HFFc6 (cell line): ENCODE results near the gene SYNGR3. TPM values are rescaled to one million over a fixed set of nuclear protein-coding genes. Genes with fewer than 3 reads are reported as not detected.

Experiments used
- DNase-seq: peaks from one replicate; pipeline ENCODE4 v3.0.0-alpha.2; 2018
- H3K27ac Mint-ChIP-seq: 2 replicates; pipeline ENCODE4 v1.8.0; 2020; ENCODE audit warnings: mild to moderate bottlenecking, mixed read lengths
- H3K27me3 Mint-ChIP-seq: 2 replicates; pipeline ENCODE4 v1.8.0; 2021; ENCODE audit warnings: mild to moderate bottlenecking, moderate library complexity, mixed read lengths; ENCODE audit not compliant: insufficient read depth
- H3K36me3 Mint-ChIP-seq: 2 replicates; pipeline ENCODE4 v1.8.0; 2021; ENCODE audit warnings: low read depth, mixed read lengths
- H3K4me1 Mint-ChIP-seq: 2 replicates; pipeline ENCODE4 v1.8.0; 2020; ENCODE audit warnings: low read depth, mixed read lengths
- H3K4me3 Mint-ChIP-seq: 2 replicates; pipeline ENCODE4 v1.8.0; 2020; ENCODE audit warnings: mild to moderate bottlenecking, moderate library complexity, mixed read lengths
- H3K9me3 Mint-ChIP-seq: 2 replicates; pipeline ENCODE4 v1.8.0; 2020; ENCODE audit warnings: mild to moderate bottlenecking, mixed read lengths
- total RNA-seq, 6 experiments: library from RNA; stranded (reverse); fragmentation: NEBNext Ultra II Directional; extraction: Animal tissue kit (Norgen Biotek cat#: 25700); gene quantifications; 2 replicates in 1 of 6; 3 replicates in 5 of 6; pipeline ENCODE4 v1.2.3, GENCODE V29; 2021
- TF ChIP-seq, protein P1 (sequence below): fragments of 200-600 bp; sonication (generic); IDR thresholded peaks from 2 replicates; pipeline ENCODE4 v1.5.0; 2021; ENCODE audit warnings: antibody characterized with exemption, mild to moderate bottlenecking

SYNGR3 gene
- total RNA-seq, 6 experiments from 2014 or later = 0.96 to 1.4 (median 1.2) TPM

- Mint-ChIP-seq H3K27me3 (peaks cover 5% of the 10 kb centered on the region), H3K27ac (peak overlapping the region; percentile 91), H3K4me1 (peaks cover 25% of the 10 kb centered on the region), H3K9me3 (no peaks in the 10 kb centered on the region), H3K36me3 (no peaks in the 10 kb centered on the region), H3K4me3 (peak overlapping the region; percentile 21; the same call in 1 of the 2 replicates)
- TF ChIP-seq, protein P1, sequence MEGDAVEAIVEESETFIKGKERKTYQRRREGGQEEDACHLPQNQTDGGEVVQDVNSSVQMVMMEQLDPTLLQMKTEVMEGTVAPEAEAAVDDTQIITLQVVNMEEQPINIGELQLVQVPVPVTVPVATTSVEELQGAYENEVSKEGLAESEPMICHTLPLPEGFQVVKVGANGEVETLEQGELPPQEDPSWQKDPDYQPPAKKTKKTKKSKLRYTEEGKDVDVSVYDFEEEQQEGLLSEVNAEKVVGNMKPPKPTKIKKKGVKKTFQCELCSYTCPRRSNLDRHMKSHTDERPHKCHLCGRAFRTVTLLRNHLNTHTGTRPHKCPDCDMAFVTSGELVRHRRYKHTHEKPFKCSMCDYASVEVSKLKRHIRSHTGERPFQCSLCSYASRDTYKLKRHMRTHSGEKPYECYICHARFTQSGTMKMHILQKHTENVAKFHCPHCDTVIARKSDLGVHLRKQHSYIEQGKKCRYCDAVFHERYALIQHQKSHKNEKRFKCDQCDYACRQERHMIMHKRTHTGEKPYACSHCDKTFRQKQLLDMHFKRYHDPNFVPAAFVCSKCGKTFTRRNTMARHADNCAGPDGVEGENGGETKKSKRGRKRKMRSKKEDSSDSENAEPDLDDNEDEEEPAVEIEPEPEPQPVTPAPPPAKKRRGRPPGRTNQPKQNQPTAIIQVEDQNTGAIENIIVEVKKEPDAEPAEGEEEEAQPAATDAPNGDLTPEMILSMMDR = no peak
- no peak for DNase-seq
These were observed 48.8 kb downstream of the SYNGR3 start for GRCh38 chr16:2038382-2039231.

DNA sequence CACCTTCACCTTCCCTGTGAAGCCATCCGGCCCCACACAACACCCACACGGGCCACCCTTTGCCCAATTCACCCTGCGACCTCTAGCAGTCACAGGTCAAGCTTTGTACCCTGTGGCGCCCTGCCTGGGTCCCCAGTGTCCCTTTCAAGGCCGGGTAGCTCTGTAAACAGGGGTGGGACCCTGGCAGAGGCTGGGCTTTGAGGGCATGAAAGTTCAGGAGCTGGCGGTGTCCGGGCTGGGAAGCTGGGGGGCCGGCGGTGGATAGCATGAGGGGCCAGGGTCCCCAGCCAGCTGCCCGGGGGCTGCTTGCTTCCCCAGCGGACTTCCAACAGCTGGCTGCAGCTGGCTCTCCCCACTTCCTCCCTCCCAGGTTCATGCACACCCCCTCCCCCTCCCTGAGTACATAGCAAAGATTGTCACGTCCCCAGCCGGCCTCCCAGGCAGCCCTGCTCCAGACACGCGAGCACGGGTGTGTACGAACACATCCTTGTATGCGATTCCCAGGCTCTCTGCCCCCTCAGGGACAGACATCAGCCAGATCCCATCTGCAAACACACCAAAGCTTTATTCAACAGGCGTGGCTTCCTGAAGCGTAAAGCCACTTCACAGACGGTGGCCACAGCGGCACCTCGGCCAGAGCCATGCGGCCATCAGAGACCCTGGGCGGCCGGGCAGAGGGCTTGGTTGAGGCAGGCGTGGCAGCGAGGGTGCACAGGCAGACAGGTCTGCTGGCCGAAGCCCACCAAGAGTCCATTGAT lies 49.7 kb downstream of the SYNGR3 start:
- peaks cover 25% of the 10 kb centered on the region for H3K4me1 Mint-ChIP-seq

DNA sequence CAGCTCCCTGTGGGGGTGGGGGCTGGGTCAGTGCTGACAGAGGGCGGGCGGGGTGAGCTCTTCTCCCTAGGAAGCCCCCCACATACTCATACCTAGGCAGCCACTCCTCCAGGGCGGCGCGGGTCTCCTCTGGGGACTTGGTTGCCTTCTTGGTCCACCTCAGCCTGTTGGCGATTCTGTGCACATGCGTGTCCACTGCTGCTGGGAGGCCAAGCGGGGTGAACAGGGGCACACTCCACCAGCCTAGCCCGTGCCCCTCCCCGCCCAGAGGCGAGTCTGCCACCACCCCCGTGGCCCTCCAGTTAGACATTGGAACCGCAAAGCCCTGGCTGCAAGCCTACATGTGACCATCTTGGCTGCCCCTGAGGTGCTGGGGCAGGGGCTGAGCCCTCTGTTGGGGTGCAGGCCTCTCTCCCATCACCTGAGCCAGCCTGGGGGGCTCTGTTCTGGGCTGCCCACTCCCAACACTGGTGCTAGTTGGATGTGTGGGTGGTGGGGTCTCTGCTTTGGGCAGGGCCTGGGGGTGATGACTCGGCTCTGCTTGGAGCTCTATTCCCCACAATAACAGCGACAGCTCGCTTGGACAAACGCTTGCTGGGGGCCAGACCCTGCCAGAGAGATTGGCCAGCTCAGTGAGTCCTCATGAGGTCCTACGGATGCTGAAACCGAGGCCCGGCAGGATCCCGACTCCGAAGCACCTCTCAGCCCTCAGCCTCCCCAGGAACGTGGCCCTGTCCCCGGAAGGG lies 50.4 kb downstream of the SYNGR3 start:
- TF ChIP-seq, protein P1 = no peak
- peaks cover 5% of the 10 kb centered on the region for H3K27me3 Mint-ChIP-seq
- H3K36me3 Mint-ChIP-seq = no peaks in the 10 kb centered on the region
- H3K4me3 Mint-ChIP-seq = no peak overlapping the region
- H3K27ac Mint-ChIP-seq = peak overlapping the region; percentile 91
- H3K9me3 Mint-ChIP-seq = no peaks in the 10 kb centered on the region
- no peak for DNase-seq
- peaks cover 25% of the 10 kb centered on the region for H3K4me1 Mint-ChIP-seq

More for the DNA sequence above, 49.7 kb downstream of the SYNGR3 start:
- no peaks in the 10 kb centered on the region for H3K9me3 Mint-ChIP-seq
- H3K4me3 Mint-ChIP-seq = peak overlapping the region; percentile 43
- peak; percentile 74 for DNase-seq
- TF ChIP-seq, protein P1 = no peak
- peak overlapping the region; percentile 91 for H3K27ac Mint-ChIP-seq
- no peaks in the 10 kb centered on the region for H3K36me3 Mint-ChIP-seq
- H3K27me3 Mint-ChIP-seq = peaks cover 5% of the 10 kb centered on the region

DNA sequence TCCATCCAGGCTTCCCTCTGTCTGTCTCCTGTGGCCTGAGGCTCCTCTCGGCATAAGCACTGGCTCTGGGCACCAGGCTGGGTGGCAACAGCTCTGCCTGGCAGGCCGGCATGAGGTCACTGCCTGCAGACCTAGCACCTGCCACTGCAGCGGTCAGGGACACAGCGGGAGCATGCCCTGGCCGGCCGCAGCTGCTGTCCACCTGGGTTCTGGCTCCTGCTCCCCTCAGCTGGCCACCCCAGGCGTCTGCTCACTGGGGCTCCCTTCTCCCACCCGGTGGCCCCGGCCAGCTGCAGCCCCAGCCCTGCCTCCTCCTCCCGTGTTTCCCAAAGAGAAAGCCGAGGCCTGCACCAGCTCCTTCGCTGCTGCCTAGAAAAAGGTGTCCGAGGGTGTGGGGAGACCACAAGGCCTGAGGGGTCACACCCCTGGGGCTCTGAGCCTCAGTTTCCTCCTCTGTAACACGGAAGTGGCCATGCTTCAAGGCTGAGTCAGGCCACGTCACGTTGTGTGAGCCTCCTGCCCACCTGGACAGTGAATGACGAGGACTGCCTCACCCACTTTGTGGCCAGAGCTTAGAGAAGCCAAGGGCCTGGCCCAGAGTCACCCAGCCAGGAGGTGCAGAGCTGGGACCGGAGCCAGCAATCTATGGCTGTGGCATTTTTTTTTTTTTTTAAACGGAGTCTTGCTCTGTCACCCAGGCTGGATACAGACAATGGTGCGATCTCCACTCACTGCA lies 51.2 kb downstream of the SYNGR3 start:
- peak; percentile 56 for DNase-seq

More for the DNA sequence above, 51.2 kb downstream of the SYNGR3 start:
- Mint-ChIP-seq H3K4me3 (no peak overlapping the region), H3K4me1 (peaks cover 26% of the 10 kb centered on the region), H3K27me3 (peaks cover 5% of the 10 kb centered on the region), H3K36me3 (no peaks in the 10 kb centered on the region), H3K9me3 (no peaks in the 10 kb centered on the region), H3K27ac (peak overlapping the region; percentile 91)
- TF ChIP-seq, protein P1 = no peak
